IgD-negative memory B cell (primary cell): Measurements from ENCODE around the gene CCNY. TPM values are rescaled to one million over a fixed set of nuclear protein-coding genes. Genes with fewer than 3 reads are reported as not detected.
A peak's percentile ranks its signal among the peaks of the same experiment; 100 is the strongest.

Source experiments
- H3K27ac Mint-ChIP-seq, 3 donors: one replicate each; pipeline ENCODE4 v1.8.0; 2020 to 2022; ENCODE audit warnings: mild to moderate bottlenecking in 3 of 3, mixed read lengths in 3 of 3, moderate library complexity in 1 of 3
- H3K27me3 Mint-ChIP-seq: one replicate; pipeline ENCODE4 v1.8.0; 2021; ENCODE audit warnings: mixed read lengths
- H3K36me3 Mint-ChIP-seq: one replicate; pipeline ENCODE4 v1.8.0; 2020; ENCODE audit warnings: mild to moderate bottlenecking, mixed read lengths
- H3K4me1 Mint-ChIP-seq, 3 donors: one replicate each; pipeline ENCODE4 v1.8.0; 2020 to 2022; ENCODE audit warnings: mixed read lengths in 3 of 3, mild to moderate bottlenecking in 1 of 3
- H3K4me3 Mint-ChIP-seq, 4 donors: one replicate each; pipeline ENCODE4 v1.8.0; 2020 to 2022; ENCODE audit warnings: mild to moderate bottlenecking in 4 of 4, mixed read lengths in 4 of 4, moderate library complexity in 3 of 4
- H3K9me3 Mint-ChIP-seq, 3 donors: one replicate each; pipeline ENCODE4 v1.8.0; 2020 to 2021; ENCODE audit warnings: mixed read lengths in 3 of 3, mild to moderate bottlenecking in 1 of 3
- polyA plus RNA-seq: library from polyadenylated mRNA; unstranded; fragments of 300-500 nt; fragmentation: Illumina TruSeq; gene quantifications from one replicate; pipeline ENCODE4 v1.2.3, GENCODE V29; 2021

CCNY gene
- polyA plus RNA-seq, 1 donor from 2014 or later, result 8.3 TPM

GRCh38 chr10:35420827-35421552 is 84.7 kb downstream of the CCNY start:
- H3K4me3 Mint-ChIP-seq, result no peak overlapping the region

DNA sequence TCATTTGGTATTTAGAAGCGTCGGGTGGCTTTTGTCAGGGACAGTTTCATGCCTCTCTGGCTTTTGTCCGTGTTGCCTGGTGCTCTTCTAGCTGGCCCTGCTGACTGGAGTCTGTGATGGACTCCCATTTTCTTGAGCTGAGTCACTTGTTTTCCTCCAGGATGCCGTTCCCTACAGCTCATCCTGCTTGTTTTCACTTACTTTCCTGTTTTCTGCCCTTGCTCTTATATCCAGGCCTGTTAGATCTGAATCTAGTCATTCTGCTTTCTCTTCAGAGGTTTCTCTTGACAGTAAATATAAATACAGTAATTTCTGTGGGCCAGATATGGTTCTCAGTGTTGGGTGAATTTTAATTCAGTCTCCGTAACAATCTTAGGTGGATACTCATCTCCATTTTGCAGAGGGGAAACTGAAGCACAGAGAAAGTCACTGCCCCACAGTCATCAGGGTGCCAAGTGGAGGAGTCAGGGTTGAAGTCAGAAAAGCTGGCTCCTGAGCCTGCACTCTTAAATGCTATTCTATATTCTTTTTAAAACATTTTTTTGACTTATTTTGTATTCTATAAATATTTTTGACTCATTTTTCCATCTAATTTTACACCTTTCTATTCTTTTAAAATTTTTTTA is 85.4 kb downstream of the CCNY start:
- H3K27me3 Mint-ChIP-seq, result no peaks in the 10 kb centered on the region
- no peak overlapping the region for H3K27ac Mint-ChIP-seq
- peaks cover 3% of the 10 kb centered on the region for H3K36me3 Mint-ChIP-seq
- no peaks in the 10 kb centered on the region for H3K9me3 Mint-ChIP-seq
- no peak overlapping the region for H3K4me3 Mint-ChIP-seq
- H3K4me1 Mint-ChIP-seq, result peaks cover 23 to 33% (median 24%) of the 10 kb centered on the region in 3 donors

More at GRCh38 chr10:35420827-35421552, 84.7 kb downstream of the CCNY start:
- H3K27me3 Mint-ChIP-seq, result no peaks in the 10 kb centered on the region
- H3K4me1 Mint-ChIP-seq, result peaks cover 27 to 31% (median 27%) of the 10 kb centered on the region in 3 donors
- H3K36me3 Mint-ChIP-seq, result peaks cover 3% of the 10 kb centered on the region
- peak overlapping the region in 1 of 3 donors; percentile 23 for H3K27ac Mint-ChIP-seq
- no peaks in the 10 kb centered on the region for H3K9me3 Mint-ChIP-seq

DNA sequence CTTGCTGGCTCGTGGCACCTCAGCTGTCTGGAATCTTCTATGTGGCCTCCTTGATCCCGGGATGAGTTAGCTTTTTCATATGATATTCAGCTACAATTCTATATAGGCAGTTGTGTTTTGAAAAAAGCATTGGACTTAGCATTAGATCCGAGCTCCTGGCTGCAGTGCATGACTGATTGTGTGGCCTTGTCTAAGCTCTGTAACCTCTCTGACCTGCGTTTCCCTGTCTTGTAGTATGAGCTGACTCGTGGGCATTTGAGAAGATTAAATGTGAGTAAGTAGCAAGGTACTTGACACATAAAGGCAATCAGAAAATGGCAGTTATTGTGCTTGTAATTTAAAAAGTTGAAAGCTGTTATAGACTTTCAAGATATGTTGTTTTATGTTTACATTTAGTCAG is 85.9 kb downstream of the CCNY start:
- Mint-ChIP-seq H3K9me3 (no peaks in the 10 kb centered on the region), H3K27ac (no peak overlapping the region), H3K4me1 (peaks cover 20 to 33% (median 25%) of the 10 kb centered on the region in 3 donors), H3K27me3 (no peaks in the 10 kb centered on the region), H3K36me3 (peaks cover 3% of the 10 kb centered on the region), H3K4me3 (no peak overlapping the region)

- Mint-ChIP-seq H3K9me3 (no peaks in the 10 kb centered on the region), H3K27me3 (no peaks in the 10 kb centered on the region), H3K36me3 (peaks cover 3% of the 10 kb centered on the region), H3K4me3 (no peak overlapping the region), H3K4me1 (peaks cover 17 to 37% (median 31%) of the 10 kb centered on the region in 3 donors), H3K27ac (no peak overlapping the region)
Measured at GRCh38 chr10:35423505-35424306, 87.4 kb downstream of the CCNY start.

GRCh38 chr10:35424680-35425285 is 88.5 kb downstream of the CCNY start:
- Mint-ChIP-seq H3K27me3 (no peaks in the 10 kb centered on the region), H3K36me3 (peaks cover 3% of the 10 kb centered on the region), H3K27ac (no peak overlapping the region), H3K4me1 (peaks cover 15 to 37% (median 26%) of the 10 kb centered on the region in 3 donors), H3K4me3 (no peak overlapping the region), H3K9me3 (no peaks in the 10 kb centered on the region)

GRCh38 chr10:35425595-35425994 is 89.3 kb downstream of the CCNY start:
- no peaks in the 10 kb centered on the region for H3K27me3 Mint-ChIP-seq
- peaks cover 15 to 34% (median 26%) of the 10 kb centered on the region in 3 donors for H3K4me1 Mint-ChIP-seq
- H3K27ac Mint-ChIP-seq, result no peak overlapping the region
- no peaks in the 10 kb centered on the region for H3K9me3 Mint-ChIP-seq
- peaks cover 3% of the 10 kb centered on the region for H3K36me3 Mint-ChIP-seq
- H3K4me3 Mint-ChIP-seq, result no peak overlapping the region

DNA sequence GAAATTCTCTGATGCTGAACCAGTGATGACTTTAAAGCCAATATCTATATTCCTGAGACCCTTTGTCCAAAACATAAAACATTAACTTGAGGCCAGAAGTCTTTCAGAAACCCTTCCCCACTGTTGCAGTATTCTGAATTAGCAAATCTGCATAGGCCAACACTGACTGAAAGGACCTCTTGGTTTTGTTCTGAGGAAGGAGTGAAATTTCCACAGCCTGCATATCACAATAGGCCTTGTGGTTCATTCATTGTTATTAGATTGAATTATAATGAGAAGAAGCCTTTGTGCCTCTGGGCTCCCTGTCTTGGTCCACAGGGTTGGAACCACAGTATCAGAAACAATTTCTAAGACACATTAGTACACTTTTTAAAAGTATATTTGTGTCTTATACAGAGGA is 90.3 kb downstream of the CCNY start:
- H3K27me3 Mint-ChIP-seq, result no peaks in the 10 kb centered on the region
- no peak overlapping the region for H3K27ac Mint-ChIP-seq
- H3K36me3 Mint-ChIP-seq, result peaks cover 3% of the 10 kb centered on the region
- H3K4me3 Mint-ChIP-seq, result no peak overlapping the region
- no peaks in the 10 kb centered on the region for H3K9me3 Mint-ChIP-seq
- H3K4me1 Mint-ChIP-seq, result peaks cover 15 to 30% (median 27%) of the 10 kb centered on the region in 3 donors

DNA sequence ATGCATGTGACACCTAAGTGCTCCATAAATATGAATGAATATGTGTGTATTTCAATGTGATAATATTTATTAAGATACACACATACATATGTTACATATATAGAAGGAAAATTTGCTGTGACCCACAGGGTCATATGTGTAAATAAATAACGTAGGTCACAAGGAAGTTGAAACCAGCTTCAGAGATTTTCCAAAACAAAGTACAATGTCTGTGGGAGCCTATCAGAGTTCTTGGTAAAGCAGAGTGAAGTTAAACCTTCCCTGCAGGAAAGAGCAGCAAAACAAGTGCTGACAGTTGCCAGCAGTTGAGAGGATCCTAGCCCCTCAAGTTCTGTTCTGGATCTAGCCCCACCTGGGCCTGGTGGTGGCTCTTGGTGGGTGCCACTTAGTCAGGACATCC is 91.2 kb downstream of the CCNY start:
- H3K4me1 Mint-ChIP-seq, result peaks cover 11 to 36% (median 31%) of the 10 kb centered on the region in 3 donors
- no peaks in the 10 kb centered on the region for H3K9me3 Mint-ChIP-seq
- no peaks in the 10 kb centered on the region for H3K27me3 Mint-ChIP-seq
- no peak overlapping the region for H3K4me3 Mint-ChIP-seq
- peaks cover 7% of the 10 kb centered on the region for H3K36me3 Mint-ChIP-seq
- no peak overlapping the region for H3K27ac Mint-ChIP-seq

- H3K27ac Mint-ChIP-seq, result peak overlapping the region in 1 of 3 donors; percentile 20
Measured at GRCh38 chr10:35428521-35428920, 92.2 kb downstream of the CCNY start.

GRCh38 chr10:35432781-35433338 is 96.6 kb downstream of the CCNY start:
- H3K27me3 Mint-ChIP-seq, result no peaks in the 10 kb centered on the region
- H3K4me1 Mint-ChIP-seq, result peaks cover 19 to 26% (median 23%) of the 10 kb centered on the region in 3 donors
- H3K4me3 Mint-ChIP-seq, result no peak overlapping the region
- H3K27ac Mint-ChIP-seq, result peak overlapping the region in 1 of 3 donors; percentile 46
- H3K9me3 Mint-ChIP-seq, result peaks cover 0 to 15% (median 4%) of the 10 kb centered on the region in 3 donors
- peaks cover 14% of the 10 kb centered on the region for H3K36me3 Mint-ChIP-seq

More at GRCh38 chr10:35428521-35428920, 92.2 kb downstream of the CCNY start:
- Mint-ChIP-seq H3K4me3 (peak overlapping the region in 1 of 4 donors; percentile 69), H3K9me3 (no peaks in the 10 kb centered on the region), H3K4me1 (peaks cover 11 to 38% (median 31%) of the 10 kb centered on the region in 3 donors), H3K27me3 (no peaks in the 10 kb centered on the region), H3K36me3 (peaks cover 7% of the 10 kb centered on the region)

GRCh38 chr10:35433851-35434426 is 97.6 kb downstream of the CCNY start:
- Mint-ChIP-seq H3K27me3 (no peaks in the 10 kb centered on the region), H3K36me3 (peaks cover 14% of the 10 kb centered on the region), H3K4me1 (peaks cover 15 to 25% (median 18%) of the 10 kb centered on the region in 3 donors), H3K27ac (peak overlapping the region in 2 of 3 donors; percentile 19 to 46), H3K9me3 (peaks cover 0 to 22% (median 4%) of the 10 kb centered on the region in 3 donors), H3K4me3 (no peak overlapping the region)

DNA sequence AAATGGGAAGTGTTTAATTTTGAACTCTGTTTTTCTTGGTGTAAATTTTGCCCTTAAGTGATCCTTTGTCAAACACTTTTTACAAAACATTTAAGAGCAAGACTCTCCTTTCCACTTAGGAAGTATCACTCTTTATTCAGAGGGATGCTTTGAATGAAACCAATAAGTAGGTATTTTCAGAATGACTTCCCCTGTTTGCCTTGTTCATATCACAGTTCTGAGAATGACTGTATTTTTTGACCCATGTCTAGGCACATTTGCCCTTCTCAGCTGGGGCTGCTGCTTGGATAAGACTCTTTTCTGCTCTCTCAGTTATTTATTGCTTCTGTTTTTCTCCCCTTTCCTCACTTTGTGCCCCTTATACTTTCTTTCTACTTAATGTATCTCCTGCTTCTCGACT is 98.2 kb downstream of the CCNY start:
- H3K27me3 Mint-ChIP-seq, result no peaks in the 10 kb centered on the region
- peaks cover 17% of the 10 kb centered on the region for H3K36me3 Mint-ChIP-seq
- H3K9me3 Mint-ChIP-seq, result peaks cover 2 to 27% (median 8%) of the 10 kb centered on the region in 3 donors
- peaks cover 15 to 31% (median 17%) of the 10 kb centered on the region in 3 donors for H3K4me1 Mint-ChIP-seq
- no peak overlapping the region for H3K4me3 Mint-ChIP-seq
- H3K27ac Mint-ChIP-seq, result peak overlapping the region in 1 of 3 donors; percentile 19

- peaks cover 17 to 31% (median 17%) of the 10 kb centered on the region in 3 donors for H3K4me1 Mint-ChIP-seq
- H3K4me3 Mint-ChIP-seq, result no peak overlapping the region
- peaks cover 5 to 30% (median 8%) of the 10 kb centered on the region in 3 donors for H3K9me3 Mint-ChIP-seq
- peaks cover 17% of the 10 kb centered on the region for H3K36me3 Mint-ChIP-seq
- no peak overlapping the region for H3K27ac Mint-ChIP-seq
- no peaks in the 10 kb centered on the region for H3K27me3 Mint-ChIP-seq
Measured at GRCh38 chr10:35435824-35436223, 99.5 kb downstream of the CCNY start.

GRCh38 chr10:35437829-35438228 is 101.5 kb downstream of the CCNY start:
- Mint-ChIP-seq H3K27me3 (no peaks in the 10 kb centered on the region), H3K9me3 (peaks cover 8 to 44% (median 12%) of the 10 kb centered on the region in 3 donors), H3K4me1 (peaks cover 10 to 19% (median 10%) of the 10 kb centered on the region in 3 donors), H3K36me3 (peaks cover 16% of the 10 kb centered on the region), H3K4me3 (no peak overlapping the region), H3K27ac (no peak overlapping the region)
